Measurements from ENCODE around the gene LIPG.

LIPG gene

DNA sequence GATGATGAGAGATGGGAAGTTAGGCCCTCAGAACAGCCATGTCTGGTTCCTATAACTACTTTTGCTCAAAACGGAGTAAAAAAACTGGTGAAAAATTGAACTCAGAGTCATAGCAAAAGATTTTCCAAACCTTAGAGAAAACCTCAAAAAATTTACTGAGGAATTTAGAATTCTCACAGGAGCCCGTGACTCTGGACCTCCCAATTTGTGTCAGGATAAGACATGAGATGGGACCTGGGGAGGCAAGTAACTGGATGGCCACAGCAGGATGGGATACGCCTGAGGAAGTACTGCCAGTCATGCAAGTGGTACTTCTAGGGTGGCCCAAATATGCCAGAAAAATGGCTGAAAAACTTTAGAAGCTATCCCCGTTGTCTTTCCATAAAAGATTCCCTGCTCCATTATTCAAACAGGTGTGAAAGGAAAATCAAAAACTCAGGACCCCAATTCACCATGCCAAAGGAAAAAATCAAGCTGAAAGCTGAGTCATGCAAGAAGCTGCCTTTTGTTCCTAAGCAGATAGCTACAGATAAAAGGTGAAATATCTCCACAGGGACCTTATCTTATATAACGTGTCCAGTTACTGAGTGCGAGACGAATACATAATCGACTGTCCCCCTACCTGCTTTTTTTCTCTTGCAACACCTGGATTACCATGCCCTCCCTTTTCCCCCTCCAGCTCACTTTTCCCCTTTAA is 34.1 kb upstream of the LIPG start:
- Histone ChIP-seq H3K9me3 (ENCODE audit: control insufficient read depth, insufficient read depth, low read length) (no peaks in the 10 kb centered on the region; the same call in 1 of the 2 replicates), H3K9ac (ENCODE audit: low read depth, low read length) (no peak overlapping the region), H3K4me1 (ENCODE audit: insufficient read depth, low read length) (peaks cover 7% of the 10 kb centered on the region; the same call in 1 of the 2 replicates), H3K36me3 (ENCODE audit: insufficient read depth, low read length) (no peaks in the 10 kb centered on the region)

- H3K36me3 ChIP-seq (ENCODE audit: insufficient read depth, low read length): no peaks in the 10 kb centered on the region
- peaks cover 7% of the 10 kb centered on the region; the same call in 1 of the 2 replicates for H3K4me1 ChIP-seq (ENCODE audit: insufficient read depth, low read length)
- no peak overlapping the region for H3K9ac ChIP-seq (ENCODE audit: low read depth, low read length)
Measured at GRCh38 chr18:49529596-49529995, 32.3 kb upstream of the LIPG start.

DNA sequence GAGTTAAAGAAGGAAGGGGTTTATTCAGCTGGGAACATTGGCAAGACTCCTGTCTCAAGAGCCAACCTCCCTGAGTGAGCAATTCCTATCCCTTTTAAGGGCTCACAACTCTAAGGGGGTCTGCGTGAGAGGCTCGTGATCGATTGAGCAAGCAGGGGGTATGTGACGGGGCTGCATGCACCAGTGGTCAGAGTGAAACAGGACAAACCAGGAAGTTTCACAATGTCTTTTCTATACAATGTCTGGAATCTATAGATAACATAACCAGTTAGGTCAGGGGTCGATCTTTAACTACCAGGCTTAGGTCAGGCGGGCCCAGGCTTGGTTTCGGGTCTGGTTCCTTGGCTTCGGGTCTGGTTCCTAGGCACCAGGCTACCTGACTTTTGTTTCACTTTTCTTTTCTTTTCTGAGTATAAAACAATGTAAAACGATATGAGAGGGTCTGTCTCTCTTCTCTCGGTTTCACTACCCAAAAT is 30.1 kb upstream of the LIPG start:
- no peaks in the 10 kb centered on the region for H3K36me3 ChIP-seq (ENCODE audit: insufficient read depth, low read length)
- no peak overlapping the region for H3K9ac ChIP-seq (ENCODE audit: low read depth, low read length)
- H3K4me1 ChIP-seq (ENCODE audit: insufficient read depth, low read length): peaks cover 7% of the 10 kb centered on the region; the same call in 1 of the 2 replicates
- H3K9me3 ChIP-seq (ENCODE audit: control insufficient read depth, insufficient read depth, low read length): no peaks in the 10 kb centered on the region; the same call in 1 of the 2 replicates

More at GRCh38 chr18:49529596-49529995, 32.3 kb upstream of the LIPG start:
- H3K9me3 ChIP-seq (ENCODE audit: control insufficient read depth, insufficient read depth, low read length): no peaks in the 10 kb centered on the region; the same call in 1 of the 2 replicates

DNA sequence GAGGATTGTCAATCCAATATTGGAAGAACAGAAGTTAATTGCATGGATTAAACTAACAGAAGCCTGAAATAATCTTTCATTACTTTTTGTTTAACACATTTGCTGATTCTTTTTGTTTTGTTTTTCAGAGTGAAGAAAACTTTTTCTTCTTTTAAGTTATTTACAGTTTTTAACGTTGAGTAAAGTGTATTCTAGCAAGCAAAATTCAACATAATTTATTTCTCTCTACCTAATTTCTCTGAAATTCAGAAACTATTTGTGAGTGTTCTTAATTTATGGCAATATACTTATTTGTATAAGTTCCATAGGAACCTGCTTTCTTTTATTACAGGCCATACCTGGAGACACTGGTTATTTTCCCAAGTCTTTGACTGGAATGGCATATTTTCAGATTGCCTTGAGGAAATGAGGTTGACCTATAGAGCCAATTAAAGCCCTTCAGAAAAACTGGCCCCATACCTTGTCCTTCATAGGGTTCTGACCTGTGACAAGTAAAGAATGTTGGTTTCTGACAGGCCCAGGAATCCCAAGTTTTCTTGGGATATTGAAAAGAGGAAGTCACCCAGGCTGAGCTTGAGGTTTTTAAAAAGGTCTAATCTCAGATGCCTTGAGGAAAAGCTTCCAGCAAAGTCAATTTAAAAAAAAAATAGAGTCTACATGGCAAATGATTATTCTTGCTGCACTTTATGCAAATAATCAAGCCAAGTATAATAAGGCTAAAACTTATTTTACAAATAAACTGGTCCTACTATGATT is 26.8 kb upstream of the LIPG start:
- no peak overlapping the region for H3K9ac ChIP-seq (ENCODE audit: low read depth, low read length)
- no peaks in the 10 kb centered on the region for H3K4me1 ChIP-seq (ENCODE audit: insufficient read depth, low read length)
- no peaks in the 10 kb centered on the region for H3K9me3 ChIP-seq (ENCODE audit: control insufficient read depth, insufficient read depth, low read length)
- H3K36me3 ChIP-seq (ENCODE audit: insufficient read depth, low read length): no peaks in the 10 kb centered on the region

GRCh38 chr18:49537232-49537896 is 24.5 kb upstream of the LIPG start:
- Histone ChIP-seq H3K9me3 (ENCODE audit: control insufficient read depth, insufficient read depth, low read length) (no peaks in the 10 kb centered on the region), H3K9ac (ENCODE audit: low read depth, low read length) (no peak overlapping the region), H3K36me3 (ENCODE audit: insufficient read depth, low read length) (no peaks in the 10 kb centered on the region), H3K4me1 (ENCODE audit: insufficient read depth, low read length) (no peaks in the 10 kb centered on the region)

GRCh38 chr18:49544362-49544761 is 17.5 kb upstream of the LIPG start:
- Histone ChIP-seq H3K9me3 (ENCODE audit: control insufficient read depth, insufficient read depth, low read length) (no peaks in the 10 kb centered on the region), H3K9ac (ENCODE audit: low read depth, low read length) (no peak overlapping the region), H3K4me1 (ENCODE audit: insufficient read depth, low read length) (0 out of 2 replicates have a peak, but pooled peaks cover 7% of the 10 kb centered on the region)

GRCh38 chr18:49546278-49546677 is 15.6 kb upstream of the LIPG start:
- H3K36me3 ChIP-seq (ENCODE audit: insufficient read depth, low read length): no peaks in the 10 kb centered on the region
- 0 out of 2 replicates have a peak, but pooled peaks cover 7% of the 10 kb centered on the region for H3K4me1 ChIP-seq (ENCODE audit: insufficient read depth, low read length)
- H3K9ac ChIP-seq (ENCODE audit: low read depth, low read length): no peak overlapping the region
- H3K9me3 ChIP-seq (ENCODE audit: control insufficient read depth, insufficient read depth, low read length): no peaks in the 10 kb centered on the region

More at GRCh38 chr18:49544362-49544761, 17.5 kb upstream of the LIPG start:
- H3K36me3 ChIP-seq (ENCODE audit: insufficient read depth, low read length): no peaks in the 10 kb centered on the region

GRCh38 chr18:49546719-49547273 is 15.1 kb upstream of the LIPG start:
- Histone ChIP-seq H3K9me3 (ENCODE audit: control insufficient read depth, insufficient read depth, low read length) (no peaks in the 10 kb centered on the region), H3K36me3 (ENCODE audit: insufficient read depth, low read length) (no peaks in the 10 kb centered on the region), H3K4me1 (ENCODE audit: insufficient read depth, low read length) (0 out of 2 replicates have a peak, but pooled peaks cover 7% of the 10 kb centered on the region), H3K9ac (ENCODE audit: low read depth, low read length) (no peak overlapping the region)

GRCh38 chr18:49547701-49548100 is 14.2 kb upstream of the LIPG start:
- Histone ChIP-seq H3K36me3 (ENCODE audit: insufficient read depth, low read length) (no peaks in the 10 kb centered on the region), H3K9me3 (ENCODE audit: control insufficient read depth, insufficient read depth, low read length) (no peaks in the 10 kb centered on the region), H3K4me1 (ENCODE audit: insufficient read depth, low read length) (0 out of 2 replicates have a peak, but pooled peaks cover 7% of the 10 kb centered on the region), H3K9ac (ENCODE audit: low read depth, low read length) (no peak overlapping the region)

DNA sequence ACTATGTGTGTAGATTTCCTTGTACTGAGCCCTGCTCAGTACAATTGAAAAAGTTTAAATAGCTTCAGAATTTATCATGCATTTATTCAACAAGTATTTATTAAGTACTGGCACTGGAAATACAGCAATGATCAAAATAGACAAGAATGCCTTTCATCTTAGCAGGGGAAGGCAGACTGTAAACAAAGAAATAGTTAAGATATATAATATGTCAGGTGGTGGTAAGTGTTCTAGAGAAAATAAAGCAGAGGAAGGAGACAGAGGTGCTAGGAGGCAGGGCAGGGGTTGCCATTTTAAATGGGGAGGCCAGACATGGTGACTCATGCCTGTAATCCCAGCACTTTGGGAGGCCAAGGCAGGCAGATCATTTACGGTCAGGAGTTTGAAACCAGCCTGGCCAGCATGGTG is 13.6 kb upstream of the LIPG start:
- H3K9me3 ChIP-seq (ENCODE audit: control insufficient read depth, insufficient read depth, low read length): no peaks in the 10 kb centered on the region
- no peak overlapping the region for H3K9ac ChIP-seq (ENCODE audit: low read depth, low read length)
- H3K4me1 ChIP-seq (ENCODE audit: insufficient read depth, low read length): 0 out of 2 replicates have a peak, but pooled peaks cover 7% of the 10 kb centered on the region
- H3K36me3 ChIP-seq (ENCODE audit: insufficient read depth, low read length): no peaks in the 10 kb centered on the region

- H3K9me3 ChIP-seq (ENCODE audit: control insufficient read depth, insufficient read depth, low read length): no peaks in the 10 kb centered on the region
- H3K36me3 ChIP-seq (ENCODE audit: insufficient read depth, low read length): no peaks in the 10 kb centered on the region
- H3K4me1 ChIP-seq (ENCODE audit: insufficient read depth, low read length): 0 out of 2 replicates have a peak, but pooled peaks cover 7% of the 10 kb centered on the region
- no peak overlapping the region for H3K9ac ChIP-seq (ENCODE audit: low read depth, low read length)
Measured at GRCh38 chr18:49550621-49551339, 11.1 kb upstream of the LIPG start.

- Histone ChIP-seq H3K4me1 (ENCODE audit: insufficient read depth, low read length) (no peaks in the 10 kb centered on the region), H3K9me3 (ENCODE audit: control insufficient read depth, insufficient read depth, low read length) (no peaks in the 10 kb centered on the region), H3K36me3 (ENCODE audit: insufficient read depth, low read length) (no peaks in the 10 kb centered on the region), H3K9ac (ENCODE audit: low read depth, low read length) (no peak overlapping the region)
Measured at GRCh38 chr18:49553003-49553402, 8.9 kb upstream of the LIPG start.

DNA sequence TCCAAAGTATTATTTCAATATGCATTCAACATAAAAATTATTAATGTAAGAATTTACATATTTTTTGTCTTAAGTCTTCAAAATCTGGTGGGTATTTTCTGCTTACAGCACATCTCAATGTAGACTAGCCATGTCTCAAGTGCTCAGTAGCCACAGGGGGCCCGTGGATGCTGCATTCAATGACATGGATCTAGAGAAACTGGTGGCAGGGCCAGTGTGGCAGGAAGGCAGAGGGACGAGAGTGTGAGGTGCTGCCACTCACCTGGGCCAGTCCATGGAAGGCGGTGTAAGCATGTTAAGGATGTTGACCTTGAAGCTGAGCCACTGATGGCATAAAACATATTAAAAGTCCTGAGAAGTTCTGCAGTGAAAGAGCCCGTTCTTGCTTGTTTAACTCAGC is 6.2 kb upstream of the LIPG start:
- no peaks in the 10 kb centered on the region for H3K36me3 ChIP-seq (ENCODE audit: insufficient read depth, low read length)
- no peak overlapping the region for H3K9ac ChIP-seq (ENCODE audit: low read depth, low read length)
- H3K4me1 ChIP-seq (ENCODE audit: insufficient read depth, low read length): no peaks in the 10 kb centered on the region
- H3K9me3 ChIP-seq (ENCODE audit: control insufficient read depth, insufficient read depth, low read length): no peaks in the 10 kb centered on the region

Measured in ES-I3 (cell line).